ENCODE results near the gene IQGAP1. TPM values are rescaled to one million over a fixed set of nuclear protein-coding genes. Genes with fewer than 3 reads are reported as not detected.

IQGAP1 gene
- total RNA-seq, 1 experiment from 2014 or later: 106 TPM

DNA sequence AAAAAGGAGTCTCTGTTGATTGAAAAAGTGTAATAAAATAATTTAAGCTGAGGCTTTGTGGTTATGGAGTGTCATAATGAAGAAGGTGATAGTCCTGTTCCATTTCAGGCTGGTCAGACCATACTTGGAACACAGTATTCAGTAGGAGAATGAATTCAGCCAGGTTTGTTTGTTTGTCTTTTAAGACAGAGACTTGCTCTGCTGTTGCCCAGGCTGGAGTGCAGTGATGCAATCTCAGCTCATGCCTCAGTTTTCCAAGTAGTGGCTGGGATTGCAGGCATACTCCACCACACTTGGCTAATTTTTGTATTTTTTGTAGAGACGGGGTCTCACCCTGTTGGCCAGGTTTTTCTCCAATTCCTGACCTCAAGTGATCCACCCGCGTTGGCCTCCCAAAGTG lies 33.5 kb downstream of the IQGAP1 start:
- POLR2A ChIA-PET: interaction anchor here (0.8 kb wide), 1 partner anchor 34 kb away, joined by 4 read pairs; no protein-coding TSS in a partner anchor
- ATAC-seq: no peak
- no peaks in the 10 kb centered on the region for H3K27me3 Mint-ChIP-seq (ENCODE audit: low read depth)
- no peak overlapping the region for H3K4me3 Mint-ChIP-seq
- H3K36me3 Mint-ChIP-seq: peaks cover 6% of the 10 kb centered on the region
- H3K27ac Mint-ChIP-seq: 0 out of 2 replicates have a peak overlapping the region, but pooled peaks have one; percentile 54
- H3K9me3 Mint-ChIP-seq: peaks cover 11% of the 10 kb centered on the region
- no peak for DNase-seq (ENCODE audit: low spot score)
- peaks cover 50% of the 10 kb centered on the region for H3K4me1 Mint-ChIP-seq
- CTCF ChIA-PET: interaction anchor here (1.0 kb wide), 1 partner anchor 59 kb away, joined by 4 read pairs; no protein-coding TSS in a partner anchor
- TF ChIP-seq NR3C1 (CRISPR knock-in tag; conservative IDR thresholded peaks at IDR 0.05; ENCODE audit: low read depth) (no peak), GABPB1 (CRISPR knock-in tag; IDR thresholded peaks at IDR 0.05) (peak; percentile 82)

DNA sequence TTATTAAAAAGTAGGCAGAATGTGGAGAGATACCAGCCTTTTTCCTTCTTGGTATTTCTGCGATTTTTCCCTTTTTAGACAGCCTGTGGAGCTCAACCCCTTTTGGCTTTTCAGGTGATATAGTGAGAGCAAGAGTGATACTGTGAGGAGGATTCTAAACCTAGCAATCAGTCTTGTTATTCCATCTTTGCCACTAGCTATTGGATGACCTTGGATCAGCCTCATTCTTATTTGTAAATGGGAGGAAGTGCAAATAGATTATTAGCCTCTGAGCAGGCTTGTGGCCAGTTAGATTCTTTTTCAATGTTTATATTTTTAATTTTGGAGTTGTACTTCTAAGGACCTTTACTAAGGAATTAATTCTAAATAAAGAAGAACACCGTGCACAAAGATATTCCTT lies 34.0 kb downstream of the IQGAP1 start:
- Mint-ChIP-seq H3K36me3 (peaks cover 4% of the 10 kb centered on the region), H3K4me1 (peaks cover 50% of the 10 kb centered on the region), H3K4me3 (no peak overlapping the region), H3K9me3 (peaks cover 7% of the 10 kb centered on the region), H3K27ac (peak overlapping the region; percentile 47; the same call in 1 of the 2 replicates), H3K27me3 (ENCODE audit: low read depth) (no peaks in the 10 kb centered on the region)
- ChIA-PET POLR2A (no interaction called here), CTCF (interaction anchor here (1.0 kb wide), 1 partner anchor 60 kb away, joined by 4 read pairs; no protein-coding TSS in a partner anchor)
- DNase-seq (ENCODE audit: low spot score) (no peak), ATAC-seq (no peak)
- TF ChIP-seq TEAD4 (CRISPR knock-in tag; IDR thresholded peaks at IDR 0.05): no peak
- TF ChIP-seq, protein P1, sequence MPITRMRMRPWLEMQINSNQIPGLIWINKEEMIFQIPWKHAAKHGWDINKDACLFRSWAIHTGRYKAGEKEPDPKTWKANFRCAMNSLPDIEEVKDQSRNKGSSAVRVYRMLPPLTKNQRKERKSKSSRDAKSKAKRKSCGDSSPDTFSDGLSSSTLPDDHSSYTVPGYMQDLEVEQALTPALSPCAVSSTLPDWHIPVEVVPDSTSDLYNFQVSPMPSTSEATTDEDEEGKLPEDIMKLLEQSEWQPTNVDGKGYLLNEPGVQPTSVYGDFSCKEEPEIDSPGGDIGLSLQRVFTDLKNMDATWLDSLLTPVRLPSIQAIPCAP (CRISPR knock-in tag; IDR thresholded peaks at IDR 0.05): no peak
- TF ChIP-seq, protein P2, sequence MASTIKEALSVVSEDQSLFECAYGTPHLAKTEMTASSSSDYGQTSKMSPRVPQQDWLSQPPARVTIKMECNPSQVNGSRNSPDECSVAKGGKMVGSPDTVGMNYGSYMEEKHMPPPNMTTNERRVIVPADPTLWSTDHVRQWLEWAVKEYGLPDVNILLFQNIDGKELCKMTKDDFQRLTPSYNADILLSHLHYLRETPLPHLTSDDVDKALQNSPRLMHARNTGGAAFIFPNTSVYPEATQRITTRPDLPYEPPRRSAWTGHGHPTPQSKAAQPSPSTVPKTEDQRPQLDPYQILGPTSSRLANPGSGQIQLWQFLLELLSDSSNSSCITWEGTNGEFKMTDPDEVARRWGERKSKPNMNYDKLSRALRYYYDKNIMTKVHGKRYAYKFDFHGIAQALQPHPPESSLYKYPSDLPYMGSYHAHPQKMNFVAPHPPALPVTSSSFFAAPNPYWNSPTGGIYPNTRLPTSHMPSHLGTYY (CRISPR knock-in tag; IDR thresholded peaks at IDR 0.05): no peak
- TF ChIP-seq, protein P3, sequence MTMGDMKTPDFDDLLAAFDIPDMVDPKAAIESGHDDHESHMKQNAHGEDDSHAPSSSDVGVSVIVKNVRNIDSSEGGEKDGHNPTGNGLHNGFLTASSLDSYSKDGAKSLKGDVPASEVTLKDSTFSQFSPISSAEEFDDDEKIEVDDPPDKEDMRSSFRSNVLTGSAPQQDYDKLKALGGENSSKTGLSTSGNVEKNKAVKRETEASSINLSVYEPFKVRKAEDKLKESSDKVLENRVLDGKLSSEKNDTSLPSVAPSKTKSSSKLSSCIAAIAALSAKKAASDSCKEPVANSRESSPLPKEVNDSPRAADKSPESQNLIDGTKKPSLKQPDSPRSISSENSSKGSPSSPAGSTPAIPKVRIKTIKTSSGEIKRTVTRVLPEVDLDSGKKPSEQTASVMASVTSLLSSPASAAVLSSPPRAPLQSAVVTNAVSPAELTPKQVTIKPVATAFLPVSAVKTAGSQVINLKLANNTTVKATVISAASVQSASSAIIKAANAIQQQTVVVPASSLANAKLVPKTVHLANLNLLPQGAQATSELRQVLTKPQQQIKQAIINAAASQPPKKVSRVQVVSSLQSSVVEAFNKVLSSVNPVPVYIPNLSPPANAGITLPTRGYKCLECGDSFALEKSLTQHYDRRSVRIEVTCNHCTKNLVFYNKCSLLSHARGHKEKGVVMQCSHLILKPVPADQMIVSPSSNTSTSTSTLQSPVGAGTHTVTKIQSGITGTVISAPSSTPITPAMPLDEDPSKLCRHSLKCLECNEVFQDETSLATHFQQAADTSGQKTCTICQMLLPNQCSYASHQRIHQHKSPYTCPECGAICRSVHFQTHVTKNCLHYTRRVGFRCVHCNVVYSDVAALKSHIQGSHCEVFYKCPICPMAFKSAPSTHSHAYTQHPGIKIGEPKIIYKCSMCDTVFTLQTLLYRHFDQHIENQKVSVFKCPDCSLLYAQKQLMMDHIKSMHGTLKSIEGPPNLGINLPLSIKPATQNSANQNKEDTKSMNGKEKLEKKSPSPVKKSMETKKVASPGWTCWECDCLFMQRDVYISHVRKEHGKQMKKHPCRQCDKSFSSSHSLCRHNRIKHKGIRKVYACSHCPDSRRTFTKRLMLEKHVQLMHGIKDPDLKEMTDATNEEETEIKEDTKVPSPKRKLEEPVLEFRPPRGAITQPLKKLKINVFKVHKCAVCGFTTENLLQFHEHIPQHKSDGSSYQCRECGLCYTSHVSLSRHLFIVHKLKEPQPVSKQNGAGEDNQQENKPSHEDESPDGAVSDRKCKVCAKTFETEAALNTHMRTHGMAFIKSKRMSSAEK (CRISPR knock-in tag; IDR thresholded peaks at IDR 0.05; ENCODE audit: borderline replicate concordance): no peak
- no peak for TF ChIP-seq NFYB (CRISPR knock-in tag; conservative IDR thresholded peaks at IDR 0.05; ENCODE audit: low read depth)
- TF ChIP-seq, protein P4, sequence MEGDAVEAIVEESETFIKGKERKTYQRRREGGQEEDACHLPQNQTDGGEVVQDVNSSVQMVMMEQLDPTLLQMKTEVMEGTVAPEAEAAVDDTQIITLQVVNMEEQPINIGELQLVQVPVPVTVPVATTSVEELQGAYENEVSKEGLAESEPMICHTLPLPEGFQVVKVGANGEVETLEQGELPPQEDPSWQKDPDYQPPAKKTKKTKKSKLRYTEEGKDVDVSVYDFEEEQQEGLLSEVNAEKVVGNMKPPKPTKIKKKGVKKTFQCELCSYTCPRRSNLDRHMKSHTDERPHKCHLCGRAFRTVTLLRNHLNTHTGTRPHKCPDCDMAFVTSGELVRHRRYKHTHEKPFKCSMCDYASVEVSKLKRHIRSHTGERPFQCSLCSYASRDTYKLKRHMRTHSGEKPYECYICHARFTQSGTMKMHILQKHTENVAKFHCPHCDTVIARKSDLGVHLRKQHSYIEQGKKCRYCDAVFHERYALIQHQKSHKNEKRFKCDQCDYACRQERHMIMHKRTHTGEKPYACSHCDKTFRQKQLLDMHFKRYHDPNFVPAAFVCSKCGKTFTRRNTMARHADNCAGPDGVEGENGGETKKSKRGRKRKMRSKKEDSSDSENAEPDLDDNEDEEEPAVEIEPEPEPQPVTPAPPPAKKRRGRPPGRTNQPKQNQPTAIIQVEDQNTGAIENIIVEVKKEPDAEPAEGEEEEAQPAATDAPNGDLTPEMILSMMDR (IDR thresholded peaks at IDR 0.05): no peak
- no peak for TF ChIP-seq IRF2 (CRISPR knock-in tag; IDR thresholded peaks at IDR 0.05; ENCODE audit: borderline replicate concordance, low read depth)
- TF ChIP-seq NR2C2 (CRISPR knock-in tag; IDR thresholded peaks at IDR 0.05): no peak
- TF ChIP-seq, protein P5, sequence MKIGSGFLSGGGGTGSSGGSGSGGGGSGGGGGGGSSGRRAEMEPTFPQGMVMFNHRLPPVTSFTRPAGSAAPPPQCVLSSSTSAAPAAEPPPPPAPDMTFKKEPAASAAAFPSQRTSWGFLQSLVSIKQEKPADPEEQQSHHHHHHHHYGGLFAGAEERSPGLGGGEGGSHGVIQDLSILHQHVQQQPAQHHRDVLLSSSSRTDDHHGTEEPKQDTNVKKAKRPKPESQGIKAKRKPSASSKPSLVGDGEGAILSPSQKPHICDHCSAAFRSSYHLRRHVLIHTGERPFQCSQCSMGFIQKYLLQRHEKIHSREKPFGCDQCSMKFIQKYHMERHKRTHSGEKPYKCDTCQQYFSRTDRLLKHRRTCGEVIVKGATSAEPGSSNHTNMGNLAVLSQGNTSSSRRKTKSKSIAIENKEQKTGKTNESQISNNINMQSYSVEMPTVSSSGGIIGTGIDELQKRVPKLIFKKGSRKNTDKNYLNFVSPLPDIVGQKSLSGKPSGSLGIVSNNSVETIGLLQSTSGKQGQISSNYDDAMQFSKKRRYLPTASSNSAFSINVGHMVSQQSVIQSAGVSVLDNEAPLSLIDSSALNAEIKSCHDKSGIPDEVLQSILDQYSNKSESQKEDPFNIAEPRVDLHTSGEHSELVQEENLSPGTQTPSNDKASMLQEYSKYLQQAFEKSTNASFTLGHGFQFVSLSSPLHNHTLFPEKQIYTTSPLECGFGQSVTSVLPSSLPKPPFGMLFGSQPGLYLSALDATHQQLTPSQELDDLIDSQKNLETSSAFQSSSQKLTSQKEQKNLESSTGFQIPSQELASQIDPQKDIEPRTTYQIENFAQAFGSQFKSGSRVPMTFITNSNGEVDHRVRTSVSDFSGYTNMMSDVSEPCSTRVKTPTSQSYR (CRISPR knock-in tag; IDR thresholded peaks at IDR 0.05): no peak
- TF ChIP-seq JAZF1 (CRISPR knock-in tag; IDR thresholded peaks at IDR 0.05): no peak
- TF ChIP-seq, protein P6, sequence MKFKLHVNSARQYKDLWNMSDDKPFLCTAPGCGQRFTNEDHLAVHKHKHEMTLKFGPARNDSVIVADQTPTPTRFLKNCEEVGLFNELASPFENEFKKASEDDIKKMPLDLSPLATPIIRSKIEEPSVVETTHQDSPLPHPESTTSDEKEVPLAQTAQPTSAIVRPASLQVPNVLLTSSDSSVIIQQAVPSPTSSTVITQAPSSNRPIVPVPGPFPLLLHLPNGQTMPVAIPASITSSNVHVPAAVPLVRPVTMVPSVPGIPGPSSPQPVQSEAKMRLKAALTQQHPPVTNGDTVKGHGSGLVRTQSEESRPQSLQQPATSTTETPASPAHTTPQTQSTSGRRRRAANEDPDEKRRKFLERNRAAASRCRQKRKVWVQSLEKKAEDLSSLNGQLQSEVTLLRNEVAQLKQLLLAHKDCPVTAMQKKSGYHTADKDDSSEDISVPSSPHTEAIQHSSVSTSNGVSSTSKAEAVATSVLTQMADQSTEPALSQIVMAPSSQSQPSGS (CRISPR knock-in tag; IDR thresholded peaks at IDR 0.05; ENCODE audit: borderline replicate concordance, low read depth): no peak
- TF ChIP-seq, protein P7, sequence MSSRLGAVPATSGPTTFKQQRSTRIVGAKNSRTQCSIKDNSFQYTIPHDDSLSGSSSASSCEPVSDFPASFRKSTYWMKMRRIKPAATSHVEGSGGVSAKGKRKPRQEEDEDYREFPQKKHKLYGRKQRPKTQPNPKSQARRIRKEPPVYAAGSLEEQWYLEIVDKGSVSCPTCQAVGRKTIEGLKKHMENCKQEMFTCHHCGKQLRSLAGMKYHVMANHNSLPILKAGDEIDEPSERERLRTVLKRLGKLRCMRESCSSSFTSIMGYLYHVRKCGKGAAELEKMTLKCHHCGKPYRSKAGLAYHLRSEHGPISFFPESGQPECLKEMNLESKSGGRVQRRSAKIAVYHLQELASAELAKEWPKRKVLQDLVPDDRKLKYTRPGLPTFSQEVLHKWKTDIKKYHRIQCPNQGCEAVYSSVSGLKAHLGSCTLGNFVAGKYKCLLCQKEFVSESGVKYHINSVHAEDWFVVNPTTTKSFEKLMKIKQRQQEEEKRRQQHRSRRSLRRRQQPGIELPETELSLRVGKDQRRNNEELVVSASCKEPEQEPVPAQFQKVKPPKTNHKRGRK (CRISPR knock-in tag; IDR thresholded peaks at IDR 0.05; ENCODE audit: borderline replicate concordance): no peak
- no peak for TF ChIP-seq TCF7 (CRISPR knock-in tag; IDR thresholded peaks at IDR 0.05; ENCODE audit: low read depth)

All from WTC11 (cell line).